ENCODE measurements around the gene SDHAF1. TPM values are rescaled to one million over a fixed set of nuclear protein-coding genes. Genes with fewer than 3 reads are reported as not detected.

Gene SDHAF1
- total RNA-seq, 4 donors from 2014 or later = 30.3 to 83.8 (median 55.4) TPM

DNA sequence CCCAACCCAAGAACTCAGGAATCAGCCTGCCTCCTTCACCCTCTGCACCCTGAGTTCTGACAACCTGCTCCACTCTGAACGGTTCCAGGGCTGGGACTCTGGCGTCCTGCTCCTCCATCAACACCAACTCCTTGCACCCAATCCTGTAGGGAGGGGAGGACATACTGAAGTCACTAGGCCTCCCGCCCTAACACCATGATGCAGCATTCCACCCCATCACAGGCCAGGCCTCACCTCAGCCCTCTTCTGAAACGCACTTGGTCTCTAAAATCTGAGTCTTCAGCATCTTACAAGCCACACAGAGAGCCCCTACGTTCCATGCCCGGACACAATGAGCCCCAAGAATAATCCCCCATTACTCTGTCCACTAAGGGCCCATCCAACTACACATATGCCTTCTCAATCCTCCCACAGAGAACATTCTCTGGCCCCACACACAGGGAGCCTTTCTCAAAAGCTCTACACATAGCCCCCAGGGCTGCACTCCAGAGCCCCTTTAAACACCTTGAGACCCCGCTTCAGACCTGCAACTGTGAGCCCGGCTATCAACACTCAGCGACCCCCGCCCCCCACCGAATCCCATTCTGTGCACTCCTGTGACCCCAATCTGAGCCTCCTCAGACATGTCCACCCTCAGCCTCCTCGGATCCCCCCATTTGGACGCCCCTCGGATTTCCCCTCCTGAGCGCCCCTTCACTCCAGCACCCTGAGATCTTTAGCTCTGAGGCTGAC lies 18.5 kb downstream of the SDHAF1 start:
- DNase-seq = no peak

GRCh38 chr19:36014012-36014924 lies 19.3 kb downstream of the SDHAF1 start, which contains the start of gene ALKBH6:
Gene ALKBH6 (minus strand): TSS chr19:36014213. CDS start chr19:36013397, 816 bp downstream.
- peak; percentile 100 for DNase-seq
- H3K27me3 ChIP-seq = no peaks in the 10 kb centered on the region
- no peaks in the 10 kb centered on the region for H3K36me3 ChIP-seq
- peak within 1 kb of the TSS; percentile 67 to 73 (median 70) for H3K4me3 ChIP-seq
- intact Hi-C loops (cut with DNase I; ENCODE audit: low total_unique reads) = no loop called here
- peaks cover 10 to 23% (median 17%) of the 10 kb centered on the region in 4 donors for H3K4me1 ChIP-seq
- in situ Hi-C loops (cut with MboI; ENCODE audit: low pct_ligation_motif_present in 1 of 4, low pct_unique_long_range_greater_than_20kb in 1 of 4, low sequenced_read_pairs in 3 of 4) = no loop called here
- no peaks in the 10 kb centered on the region for H3K9me3 ChIP-seq
- peak within 1 kb of the TSS; percentile 83 to 91 (median 84) for H3K27ac ChIP-seq
- TF ChIP-seq POLR2AphosphoS5 (IDR thresholded peaks at IDR 0.05) (peak; percentile 30 to 64 (median 58)), POLR2A (IDR thresholded peaks at IDR 0.05) (peak; percentile 39), EP300 (IDR thresholded peaks at IDR 0.05; ENCODE audit: low read depth) (no peak), CTCF (IDR thresholded peaks at IDR 0.05) (peak in 1 of 5 experiments; percentile 21)
- WGBS, 2 donors (ENCODE audit: low coverage in 1 of 2) = 0 to 2% methylated on average over 8 to 36 of the region's 42 CpGs

More for the DNA sequence above, 18.5 kb downstream of the SDHAF1 start:
- Histone ChIP-seq H3K36me3 (no peaks in the 10 kb centered on the region), H3K4me1 (peaks cover 16 to 30% (median 23%) of the 10 kb centered on the region in 4 donors), H3K27ac (peak overlapping the region; percentile 83 to 91 (median 84)), H3K4me3 (peak overlapping the region; percentile 67 to 73 (median 70)), H3K27me3 (no peaks in the 10 kb centered on the region), H3K9me3 (no peaks in the 10 kb centered on the region)
- no peak for TF ChIP-seq POLR2AphosphoS5 (IDR thresholded peaks at IDR 0.05)
- no peak for TF ChIP-seq EP300 (IDR thresholded peaks at IDR 0.05; ENCODE audit: low read depth)
- no peak for TF ChIP-seq POLR2A (IDR thresholded peaks at IDR 0.05)
- TF ChIP-seq CTCF (IDR thresholded peaks at IDR 0.05) = no peak
- intact Hi-C loops (cut with DNase I; ENCODE audit: low total_unique reads) = no loop called here
- in situ Hi-C loops (cut with MboI; ENCODE audit: low pct_ligation_motif_present in 1 of 4, low pct_unique_long_range_greater_than_20kb in 1 of 4, low sequenced_read_pairs in 3 of 4) = no loop called here
- 5 to 32% methylated on average over 11 to 15 of the region's 15 CpGs for WGBS, 2 donors (ENCODE audit: low coverage in 1 of 2)

DNA sequence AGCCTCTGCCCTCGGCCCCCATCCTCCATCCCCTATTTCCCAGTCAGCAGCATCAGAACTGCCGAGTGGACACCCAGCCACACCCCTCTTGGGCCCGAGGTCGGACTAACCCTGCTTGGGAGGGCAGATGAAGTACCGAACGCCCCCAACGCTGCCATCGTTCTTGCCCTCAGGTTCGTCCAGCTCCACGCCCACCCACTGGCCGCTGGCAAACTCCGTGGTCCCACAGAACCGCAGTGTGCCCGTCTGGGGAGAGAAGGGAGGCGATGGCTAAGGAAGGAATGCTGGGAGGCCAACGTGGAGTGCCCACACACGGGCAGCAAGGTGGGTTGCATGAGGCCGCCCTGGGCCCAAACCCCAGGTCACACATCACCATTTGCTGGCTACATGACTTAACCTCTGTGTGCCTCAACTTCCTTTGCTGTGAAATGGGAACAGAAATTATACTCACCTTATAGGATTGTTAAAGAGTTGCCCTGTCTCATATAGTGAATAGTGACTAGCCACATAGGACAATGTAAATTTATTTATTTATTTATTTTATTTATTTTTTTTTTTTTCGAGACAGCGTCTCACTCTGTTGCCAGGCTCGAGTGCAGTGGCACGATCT lies 24.2 kb downstream of the SDHAF1 start:
- intact Hi-C loops (cut with DNase I; ENCODE audit: low total_unique reads) = no loop called here
- Histone ChIP-seq H3K9me3 (no peaks in the 10 kb centered on the region), H3K4me1 (peaks cover 5 to 9% (median 7%) of the 10 kb centered on the region in 4 donors), H3K4me3 (no peak overlapping the region), H3K27me3 (no peaks in the 10 kb centered on the region), H3K36me3 (no peaks in the 10 kb centered on the region), H3K27ac (no peak overlapping the region)
- in situ Hi-C loops (cut with MboI; ENCODE audit: low pct_ligation_motif_present in 1 of 4, low pct_unique_long_range_greater_than_20kb in 1 of 4, low sequenced_read_pairs in 3 of 4) = no loop called here
- DNase-seq = no peak
- TF ChIP-seq POLR2A (IDR thresholded peaks at IDR 0.05) (no peak), POLR2AphosphoS5 (IDR thresholded peaks at IDR 0.05) (no peak), EP300 (IDR thresholded peaks at IDR 0.05; ENCODE audit: low read depth) (no peak), CTCF (IDR thresholded peaks at IDR 0.05) (no peak)
- WGBS, 2 donors (ENCODE audit: low coverage in 1 of 2) = 94 to 96% methylated on average over 4 to 22 of the region's 22 CpGs
